H9 (cell line): ENCODE results near the gene LGALS7B. TPM values are rescaled to one million over a fixed set of nuclear protein-coding genes. Genes with fewer than 3 reads are reported as not detected.
A peak's percentile ranks its signal among the peaks of the same experiment; 100 is the strongest.

Experiments
- DNase-seq: peaks from one replicate; pipeline ENCODE4 v3.0.0-alpha.2; 2017
- H2AFZ ChIP-seq: one replicate; pipeline ENCODE4 v1.6.1; 2013; ENCODE audit warnings: mild to moderate bottlenecking, low read length, control low read depth, moderate library complexity
- H2AK5ac ChIP-seq: 2 replicates; pipeline ENCODE4 v1.6.1; 2013; ENCODE audit warnings: low read length, control low read depth, mixed read lengths; ENCODE audit not compliant: insufficient read length
- H2BK120ac ChIP-seq: one replicate; pipeline ENCODE4 v1.6.1; 2013; ENCODE audit warnings: low read depth, mild to moderate bottlenecking, low read length, control low read depth, inconsistent platforms; ENCODE audit not compliant: poor library complexity, severe bottlenecking
- H2BK12ac ChIP-seq: 2 replicates; pipeline ENCODE4 v1.6.1; 2013; ENCODE audit warnings: low read length, control low read depth, mixed read lengths, low read depth; ENCODE audit not compliant: insufficient read length
- H2BK15ac ChIP-seq: 2 replicates; pipeline ENCODE4 v1.6.1; 2013; ENCODE audit warnings: low read depth, low read length, control low read depth
- H2BK20ac ChIP-seq: one replicate; pipeline ENCODE4 v1.6.1; 2013; ENCODE audit warnings: low read depth, mild to moderate bottlenecking, low read length, control low read depth, inconsistent platforms; ENCODE audit not compliant: poor library complexity, severe bottlenecking
- H2BK5ac ChIP-seq: 2 replicates; pipeline ENCODE4 v1.6.1; 2013; ENCODE audit warnings: low read length, control low read depth, mixed read lengths; ENCODE audit not compliant: insufficient read length
- H3K14ac ChIP-seq: 2 replicates; pipeline ENCODE4 v1.6.1; 2013; ENCODE audit warnings: low read length, control low read depth; ENCODE audit not compliant: insufficient read depth
- H3K18ac ChIP-seq: 2 replicates; pipeline ENCODE4 v1.6.1; 2013; ENCODE audit warnings: low read depth, mild to moderate bottlenecking, mixed read lengths, low read length, control low read depth; ENCODE audit not compliant: insufficient read length
- H3K23ac ChIP-seq: 2 replicates; pipeline ENCODE4 v1.6.1; 2013; ENCODE audit warnings: low read length, control low read depth, mixed read lengths, low read depth; ENCODE audit not compliant: insufficient read length
- H3K23me2 ChIP-seq: 2 replicates; pipeline ENCODE4 v1.6.1; 2013; ENCODE audit warnings: low read depth, mild to moderate bottlenecking, mixed read lengths, low read length, control low read depth; ENCODE audit not compliant: insufficient read length, poor library complexity, severe bottlenecking
- H3K27ac ChIP-seq: 2 replicates; pipeline ENCODE4 v1.5.1; 2013; ENCODE audit warnings: low read length, control low read depth, mixed read lengths, low read depth; ENCODE audit not compliant: insufficient read length
- H3K27me3 ChIP-seq: 2 replicates; pipeline ENCODE4 v1.6.1; 2013; ENCODE audit warnings: low read length, control low read depth, inconsistent platforms; ENCODE audit not compliant: insufficient read depth
- H3K4ac ChIP-seq: 2 replicates; pipeline ENCODE4 v1.6.1; 2013; ENCODE audit warnings: low read depth, mild to moderate bottlenecking, control low read depth, inconsistent platforms, low read length, moderate library complexity
- H3K4me1 ChIP-seq: 2 replicates; pipeline ENCODE4 v1.6.1; 2013; ENCODE audit warnings: low read length, control low read depth, inconsistent platforms; ENCODE audit not compliant: insufficient read depth
- H3K4me2 ChIP-seq: 2 replicates; pipeline ENCODE4 v1.6.1; 2013; ENCODE audit warnings: low read length, control low read depth, mixed read lengths; ENCODE audit not compliant: insufficient read length, insufficient read depth
- H3K56ac ChIP-seq: 2 replicates; pipeline ENCODE4 v1.6.1; 2013; ENCODE audit warnings: low read depth, mild to moderate bottlenecking, mixed read lengths, low read length, control low read depth; ENCODE audit not compliant: insufficient read length
- H3K79me1 ChIP-seq: 2 replicates; pipeline ENCODE4 v1.6.1; 2013; ENCODE audit warnings: low read depth, mild to moderate bottlenecking, moderate library complexity, low read length, control low read depth, inconsistent platforms; ENCODE audit not compliant: insufficient read depth, poor library complexity, severe bottlenecking
- H3K79me2 ChIP-seq: 2 replicates; pipeline ENCODE4 v1.6.1; 2013; ENCODE audit warnings: low read length, control low read depth, inconsistent platforms; ENCODE audit not compliant: insufficient read depth
- H3K9ac ChIP-seq: 2 replicates; pipeline ENCODE4 v1.6.1; 2013; ENCODE audit warnings: low read length, control low read depth, mixed read lengths; ENCODE audit not compliant: insufficient read length; ENCODE audit errors: extremely low read depth
- H3K9me3 ChIP-seq: one replicate; pipeline ENCODE4 v1.6.1; 2013; ENCODE audit warnings: low read depth, low read length, inconsistent platforms; ENCODE audit not compliant: control insufficient read depth
- H3T11ph ChIP-seq: one replicate; pipeline ENCODE4 v1.6.1; 2013; ENCODE audit warnings: mild to moderate bottlenecking, low read length, control low read depth, inconsistent platforms
- H4K20me1 ChIP-seq: one replicate; pipeline ENCODE4 v1.6.1; 2013; ENCODE audit not compliant: control insufficient read depth, insufficient read length, insufficient read depth
- H4K5ac ChIP-seq: 2 replicates; pipeline ENCODE4 v1.6.1; 2013; ENCODE audit warnings: low read depth, mild to moderate bottlenecking, mixed read lengths, low read length, control low read depth; ENCODE audit not compliant: insufficient read length
- H4K8ac ChIP-seq: replicated peaks from 2 replicates; pipeline ENCODE4 v1.6.1; 2013; ENCODE audit warnings: low read length, control low read depth, mixed read lengths, low read depth; ENCODE audit not compliant: insufficient read length
- H4K91ac ChIP-seq: 2 replicates; pipeline ENCODE4 v1.6.1; 2013; ENCODE audit warnings: low read depth, mild to moderate bottlenecking, moderate library complexity, mixed read lengths, low read length, control low read depth; ENCODE audit not compliant: insufficient read length
- H3K27ac Mint-ChIP-seq, 3 experiments: 2 replicates in 2 of 3; 3 replicates in 1 of 3; pipeline ENCODE4 v1.8.0; 2020 to 2021; ENCODE audit warnings: mixed read lengths in 3 of 3, mild to moderate bottlenecking in 1 of 3, moderate library complexity in 1 of 3
- H3K27me3 Mint-ChIP-seq: 2 replicates; pipeline ENCODE4 v1.8.0; 2021; ENCODE audit warnings: low read depth, mild to moderate bottlenecking, moderate library complexity, mixed read lengths
- H3K36me3 Mint-ChIP-seq, 3 experiments: 2 replicates in 2 of 3; 3 replicates in 1 of 3; pipeline ENCODE4 v1.8.0; 2020 to 2021; ENCODE audit warnings: low read depth in 3 of 3, mixed read lengths in 3 of 3; ENCODE audit not compliant: insufficient read depth in 1 of 3
- H3K4me1 Mint-ChIP-seq, 2 experiments: 2 replicates each; pipeline ENCODE4 v1.8.0; 2020; ENCODE audit warnings: mixed read lengths in 2 of 2
- H3K4me3 Mint-ChIP-seq, 2 experiments: 2 replicates in 1 of 2; 3 replicates in 1 of 2; pipeline ENCODE4 v1.8.0; 2020 to 2021; ENCODE audit warnings: mild to moderate bottlenecking in 2 of 2, mixed read lengths in 2 of 2, moderate library complexity in 1 of 2
- H3K9me3 Mint-ChIP-seq, 2 experiments: 2 replicates in 1 of 2; 3 replicates in 1 of 2; pipeline ENCODE4 v1.8.0; 2020; ENCODE audit warnings: mild to moderate bottlenecking in 2 of 2, mixed read lengths in 2 of 2, moderate library complexity in 1 of 2
- CTCF ChIP-seq: fragments of 200-600 bp; sonication (generic); conservative IDR thresholded peaks from 3 replicates; pipeline ENCODE4 v1.8.0; 2021; ENCODE audit warnings: antibody characterized with exemption, mild to moderate bottlenecking
- WGBS: extraction: QIAGEN DNeasy Blood & Tissue Kit; methylation state at CpG from one replicate; pipeline ENCODE4 v1.1.7; 2013; ENCODE audit warnings: missing lambda C conversion rate, low lambda C conversion rate, mixed read lengths; ENCODE audit not compliant: insufficient read length; ENCODE audit errors: extremely low coverage; 5-methylcytosine and 5-hydroxymethylcytosine counted together
- total RNA-seq: library from RNA; stranded (reverse); gene quantifications from 2 replicates; pipeline ENCODE4 v1.2.1, GENCODE V29; 2021

Gene LGALS7B
- total RNA-seq, 1 experiment from 2014 or later: 0.90 TPM

DNA sequence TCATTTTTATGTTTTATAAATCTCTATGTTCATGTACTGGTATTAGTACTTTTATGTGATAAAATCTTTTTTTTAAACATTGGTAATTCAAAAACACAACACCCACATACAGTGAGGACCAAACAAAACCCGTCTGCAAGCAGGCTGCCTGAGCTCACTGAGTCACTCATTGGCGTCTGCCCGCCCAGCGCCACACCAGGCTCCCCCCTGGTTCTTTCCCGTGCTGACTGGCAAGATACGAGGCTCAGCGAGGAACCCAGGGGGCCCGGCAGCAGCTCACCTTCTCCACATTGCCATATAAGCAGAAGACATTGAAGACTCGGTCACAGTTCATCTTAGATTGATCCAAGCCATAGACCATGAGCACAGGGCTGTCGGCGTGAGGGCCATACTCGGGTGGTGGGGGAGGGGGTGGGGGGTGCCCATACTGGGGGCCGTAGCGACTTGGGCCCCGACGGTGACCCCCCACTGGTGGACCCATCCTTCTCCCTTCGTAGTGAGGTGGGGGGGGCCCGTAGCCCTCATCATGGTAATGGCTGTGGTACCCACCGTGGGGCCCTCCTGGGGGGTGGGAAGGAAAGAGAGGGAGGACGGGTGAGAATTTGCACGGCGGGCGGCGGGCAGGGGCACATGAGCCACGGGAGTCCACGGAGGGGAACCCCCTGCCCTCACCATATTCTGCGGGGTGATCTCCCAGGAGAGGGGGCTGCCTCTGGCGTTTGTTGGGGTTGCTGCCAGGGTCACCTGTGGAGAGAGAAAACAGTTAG lies 51.0 kb downstream of the LGALS7B start:
- no peak overlapping the region for H4K91ac ChIP-seq
- no peak overlapping the region for H3K56ac ChIP-seq
- no peak overlapping the region for H3K18ac ChIP-seq
- H3K23me2 ChIP-seq: no peaks in the 10 kb centered on the region
- no peaks in the 10 kb centered on the region for H3K9me3 ChIP-seq
- H3K27me3 ChIP-seq: no peaks in the 10 kb centered on the region
- WGBS: no CpG with 5 or more reads among the region's 28 CpGs
- H2AK5ac ChIP-seq: no peak overlapping the region
- H3K4me2 ChIP-seq: no peak overlapping the region
- H2BK15ac ChIP-seq: no peak overlapping the region
- Mint-ChIP-seq H3K4me1 (peaks cover 4% of the 10 kb centered on the region in 2 experiments; a peak in 2 of 4 replicates), H3K4me3 (no peak overlapping the region), H3K9me3 (no peaks in the 10 kb centered on the region; a peak in 1 of 5 replicates), H3K27me3 (no peaks in the 10 kb centered on the region), H3K27ac (peak overlapping the region in 2 of 3 experiments; percentile 49 to 76; a peak in 3 of 7 replicates), H3K36me3 (peaks cover 86 to 98% (median 91%) of the 10 kb centered on the region in 3 experiments)
- H3K4ac ChIP-seq: no peak overlapping the region
- no peak for TF ChIP-seq CTCF
- no peak overlapping the region for H2AFZ ChIP-seq
- no peak overlapping the region for H3K14ac ChIP-seq
- H2BK12ac ChIP-seq: no peak overlapping the region
- no peak overlapping the region for H2BK120ac ChIP-seq
- H3K23ac ChIP-seq: no peak overlapping the region
- no peaks in the 10 kb centered on the region for H3K79me2 ChIP-seq
- H4K20me1 ChIP-seq: no peaks in the 10 kb centered on the region
- no peak overlapping the region for H2BK20ac ChIP-seq
- no peak for DNase-seq
- H3T11ph ChIP-seq: no peak overlapping the region
- H3K9ac ChIP-seq: no peak overlapping the region
- H3K27ac ChIP-seq: no peak overlapping the region
- H3K79me1 ChIP-seq: no peaks in the 10 kb centered on the region
- no peaks in the 10 kb centered on the region for H3K4me1 ChIP-seq
- no peak overlapping the region for H4K5ac ChIP-seq
- H2BK5ac ChIP-seq: no peak overlapping the region
- no peak overlapping the region for H4K8ac ChIP-seq
